Measurements from ENCODE around the gene IL4I1.

The IL4I1 gene

DNA sequence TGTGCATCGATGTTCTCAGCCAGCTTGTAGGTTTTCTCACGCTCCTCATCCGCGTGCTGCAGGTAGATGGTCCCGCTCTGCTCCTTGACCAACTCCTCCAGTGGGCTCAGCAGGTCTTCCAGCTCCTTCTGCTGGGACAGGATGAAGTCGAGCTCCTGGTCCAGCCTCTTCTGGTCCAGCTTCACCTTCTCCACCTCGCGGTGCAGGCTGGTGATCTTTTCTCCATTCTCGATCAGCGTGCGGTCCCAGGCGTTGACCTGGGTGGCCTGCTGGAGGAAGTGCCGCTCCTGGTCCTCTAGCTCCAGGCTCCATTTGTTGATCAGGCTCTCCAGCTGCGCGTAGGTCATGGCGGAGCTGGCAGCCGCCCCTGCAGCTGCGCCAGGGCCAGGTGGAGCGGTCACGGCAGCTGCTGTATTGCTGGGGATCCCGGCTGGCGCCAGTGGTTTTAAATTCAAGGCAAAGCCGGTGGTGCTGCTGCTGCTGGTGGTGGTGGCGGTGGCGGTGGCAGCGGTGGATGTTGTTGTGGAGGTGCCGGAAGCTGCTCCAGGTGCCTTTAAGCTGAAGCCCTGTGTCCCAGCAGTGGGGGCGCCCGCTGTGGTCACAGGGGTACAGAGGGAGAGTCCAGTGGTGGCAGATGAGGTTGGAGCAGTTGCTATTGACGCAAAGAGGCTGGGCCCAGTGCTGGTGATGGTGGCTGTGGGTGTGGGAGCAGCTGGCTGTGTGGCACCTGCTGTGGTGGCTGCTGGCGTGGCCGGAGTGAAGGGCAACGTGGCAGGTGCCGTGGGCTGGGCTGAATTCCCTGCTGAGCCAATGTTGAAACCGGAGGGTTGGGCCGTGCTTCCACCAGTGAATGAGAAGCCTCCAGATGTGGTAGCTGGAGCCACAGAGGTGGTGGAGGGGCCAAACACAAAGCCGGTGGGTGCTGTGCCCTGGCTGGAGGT lies 12.1 kb upstream of the IL4I1 start:
- no peak for DNase-seq (ENCODE audit: low spot score)
- in situ Hi-C loops (cut with MboI; ENCODE audit: low sequenced_read_pairs, unreplicated experiment), result no loop called here
- TF ChIP-seq CTCF (IDR thresholded peaks at IDR 0.05; ENCODE audit: borderline replicate concordance, control extremely low read depth, extremely low read depth, insufficient read depth, missing control alignments), result no peak

- DNase-seq (ENCODE audit: low spot score), result no peak
- in situ Hi-C loops (cut with MboI; ENCODE audit: low sequenced_read_pairs, unreplicated experiment), result no loop called here
- TF ChIP-seq CTCF (IDR thresholded peaks at IDR 0.05; ENCODE audit: borderline replicate concordance, control extremely low read depth, extremely low read depth, insufficient read depth, missing control alignments), result no peak
Observed at GRCh38 chr19:49907745-49908446, 11.2 kb upstream of the IL4I1 start.

DNA sequence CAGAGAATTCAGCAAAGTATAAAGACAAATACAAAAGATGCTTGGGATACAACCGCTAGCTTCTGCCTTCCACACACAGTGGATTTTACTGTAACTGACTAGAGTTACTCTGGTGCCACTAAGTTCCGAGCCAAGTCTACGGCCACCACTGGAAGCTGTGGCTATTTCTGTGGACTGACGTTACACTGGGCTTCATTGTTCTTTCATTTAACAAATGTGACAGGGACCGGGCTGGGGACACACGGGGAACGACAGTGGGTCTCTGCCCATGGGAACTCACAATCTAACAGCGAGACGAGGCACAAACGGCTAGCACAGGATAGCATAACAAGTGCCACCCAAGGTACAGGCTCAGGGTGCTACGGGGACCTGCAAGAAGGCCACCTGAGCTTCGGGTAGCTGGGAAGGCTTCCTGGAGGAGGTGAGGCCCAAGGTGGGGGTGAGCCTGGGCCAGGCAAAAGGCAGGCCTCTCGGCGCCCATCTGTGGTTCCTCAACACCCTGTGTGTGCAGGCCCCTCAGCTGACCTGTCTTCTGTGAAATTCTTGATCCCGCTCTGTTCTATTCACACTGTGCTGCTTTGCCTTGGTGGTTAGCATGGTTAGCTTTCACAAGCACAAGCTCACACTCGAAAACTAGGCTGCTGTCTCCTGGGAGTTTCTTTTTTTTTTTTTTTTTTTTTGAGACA lies 10.3 kb upstream of the IL4I1 start:
- in situ Hi-C loops (cut with MboI; ENCODE audit: low sequenced_read_pairs, unreplicated experiment), result no loop called here
- DNase-seq (ENCODE audit: low spot score), result no peak
- TF ChIP-seq CTCF (IDR thresholded peaks at IDR 0.05; ENCODE audit: borderline replicate concordance, control extremely low read depth, extremely low read depth, insufficient read depth, missing control alignments), result no peak

DNA sequence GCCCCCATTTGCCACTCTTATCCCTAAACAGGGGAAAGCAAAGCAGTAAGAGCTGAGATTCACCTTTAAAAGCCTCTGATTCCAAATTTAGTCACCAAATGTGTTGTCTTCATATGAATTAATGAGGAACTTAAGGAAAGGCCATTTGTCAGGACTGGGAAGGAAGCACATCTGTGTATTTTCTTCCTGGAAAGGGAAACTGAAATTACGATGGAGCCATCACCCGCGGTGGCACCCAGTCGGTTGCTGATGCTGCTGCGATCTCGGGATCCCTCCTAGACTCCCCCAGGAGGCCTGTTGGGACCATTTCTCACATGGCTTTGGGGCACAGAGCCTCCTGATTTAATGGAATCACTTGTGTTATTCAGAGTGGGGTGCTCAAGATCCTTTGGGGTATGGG lies 7.4 kb upstream of the IL4I1 start:
- no peak for TF ChIP-seq CTCF (IDR thresholded peaks at IDR 0.05; ENCODE audit: borderline replicate concordance, control extremely low read depth, extremely low read depth, insufficient read depth, missing control alignments)
- no peak for DNase-seq (ENCODE audit: low spot score)
- in situ Hi-C loops (cut with MboI; ENCODE audit: low sequenced_read_pairs, unreplicated experiment), result no loop called here

DNA sequence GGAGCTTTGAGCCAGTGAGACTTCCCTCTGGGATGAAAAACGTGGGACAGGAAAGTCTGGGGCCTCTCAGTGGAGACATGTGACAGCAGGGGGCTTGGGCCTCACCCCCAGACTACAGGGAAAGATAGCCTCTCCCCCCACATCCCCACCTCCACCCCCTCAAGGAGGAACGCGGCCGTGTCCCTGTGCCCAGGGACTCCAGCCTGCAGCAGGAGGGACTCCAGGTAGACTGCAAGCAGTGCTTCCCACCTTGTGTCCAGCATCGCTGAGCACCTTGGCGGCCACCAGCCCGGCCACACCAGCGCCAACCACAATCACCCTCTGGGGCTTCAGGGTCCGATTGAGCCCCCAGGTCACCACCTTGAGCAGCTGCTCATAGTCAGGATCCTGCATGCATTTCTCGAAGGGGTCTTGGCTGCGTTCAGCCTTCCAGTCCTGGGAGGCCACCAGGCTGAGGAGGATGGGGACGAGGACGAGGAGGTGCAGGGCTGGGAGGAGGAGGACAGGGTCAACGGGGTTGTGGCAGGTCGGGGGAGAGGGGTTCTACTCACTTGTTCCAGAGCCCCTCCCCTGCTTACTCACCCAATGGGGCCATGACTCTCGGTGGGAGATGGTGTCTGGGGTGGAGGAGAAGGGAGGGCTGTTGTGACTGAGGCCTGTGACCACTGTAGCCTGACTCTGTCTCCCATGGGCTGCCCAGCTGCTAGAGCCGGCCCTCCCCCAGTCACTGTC lies 955 bp downstream of the IL4I1 start:
- TF ChIP-seq CTCF (IDR thresholded peaks at IDR 0.05; ENCODE audit: borderline replicate concordance, control extremely low read depth, extremely low read depth, insufficient read depth, missing control alignments), result no peak
- in situ Hi-C loops (cut with MboI; ENCODE audit: low sequenced_read_pairs, unreplicated experiment), result no loop called here
- DNase-seq (ENCODE audit: low spot score), result peak; percentile 64
